ENCODE data around the gene PGK1.
"Not testable (repeated sequence)": the region's sequence is repeated elsewhere in the genome, so short reads cannot be mapped to it uniquely, and the experiment has no call there.

Gene PGK1

GRCh38 chrX:78157846-78158245 lies 53.8 kb downstream of the PGK1 start:
- DNase-seq; in situ Hi-C loops (cut with MboI; ENCODE audit: low pct_unique_long_range_greater_than_20kb, low sequenced_read_pairs): not testable (repeated sequence)

GRCh38 chrX:78160711-78161110 lies 56.7 kb downstream of the PGK1 start:
- in situ Hi-C loops (cut with MboI; ENCODE audit: low pct_unique_long_range_greater_than_20kb, low sequenced_read_pairs); DNase-seq: not testable (repeated sequence)

- in situ Hi-C loops (cut with MboI; ENCODE audit: low pct_unique_long_range_greater_than_20kb, low sequenced_read_pairs): not testable (repeated sequence)
- DNase-seq: peak; percentile 20
These were observed 59.1 kb downstream of the PGK1 start for GRCh38 chrX:78163175-78163574.

- in situ Hi-C loops (cut with MboI; ENCODE audit: low pct_unique_long_range_greater_than_20kb, low sequenced_read_pairs): no loop called here
- DNase-seq: no peak
These were observed 61.4 kb downstream of the PGK1 start for GRCh38 chrX:78165425-78165824.

GRCh38 chrX:78168065-78168464 lies 64.0 kb downstream of the PGK1 start:
- in situ Hi-C loops (cut with MboI; ENCODE audit: low pct_unique_long_range_greater_than_20kb, low sequenced_read_pairs): no loop called here

More at GRCh38 chrX:78168065-78168464, 64.0 kb downstream of the PGK1 start:
- no peak for DNase-seq
